Amygdala (tissue), 56 donors: ENCODE data around the gene DDX39B.
"Not testable (repeated sequence)": the region's sequence is repeated elsewhere in the genome, so short reads cannot be mapped to it uniquely, and the experiment has no call there.

Experiments used
- DNase-seq, 56 donors: peaks; one replicate each; lab custom pipeline; 2025; lab: John Stamatoyannopoulos, UW

Gene DDX39B

GRCh38 chr6:31495580-31495979 lies 46.2 kb downstream of the DDX39B start:
- no peak for DNase-seq

- peak in 27 of 56 donors; percentile 5 to 61 (median 32) for DNase-seq
Measured at GRCh38 chr6:31493875-31494694, 47.7 kb downstream of the DDX39B start.

GRCh38 chr6:31493550-31493874 lies 48.3 kb downstream of the DDX39B start:
- not testable (repeated sequence) for DNase-seq

- no peak for DNase-seq
Measured at GRCh38 chr6:31490115-31490873, 51.5 kb downstream of the DDX39B start.

- no peak for DNase-seq
Measured at GRCh38 chr6:31489086-31489485, 52.7 kb downstream of the DDX39B start.

GRCh38 chr6:31487674-31488073 lies 54.1 kb downstream of the DDX39B start:
- not testable (repeated sequence) for DNase-seq

GRCh38 chr6:31486065-31486837 lies 55.6 kb downstream of the DDX39B start:
- not testable (repeated sequence) for DNase-seq

- DNase-seq, result no peak
Measured at GRCh38 chr6:31485055-31485454, 56.7 kb downstream of the DDX39B start.

- no peak for DNase-seq
Measured at GRCh38 chr6:31483392-31483791, 58.4 kb downstream of the DDX39B start.

GRCh38 chr6:31480574-31480973 lies 61.2 kb downstream of the DDX39B start:
- DNase-seq, result no peak
